OCI-LY7 (cell line): ENCODE measurements around the gene KRTAP9-6.

Experiments
- CTCF ChIP-seq: fragments of 200-600 bp; sonication (generic); conservative IDR thresholded peaks from 2 replicates; pipeline ENCODE4 v1.5.1; 2014; ENCODE audit warnings: mild to moderate bottlenecking, antibody characterized with exemption, low read length, moderate library complexity, mixed read lengths
- EZH2phosphoT487 ChIP-seq: fragments of 200-600 bp; sonication (generic); IDR thresholded peaks from 2 replicates; pipeline ENCODE4 v1.6.1; 2018; ENCODE audit warnings: low read depth, borderline replicate concordance, mild to moderate bottlenecking, mixed run types, antibody characterized with exemption, low read length, moderate library complexity, mixed read lengths

- TF ChIP-seq CTCF = no peak
- TF ChIP-seq EZH2phosphoT487 = no peak
These were observed 38.9 kb downstream of the KRTAP9-6 start for GRCh38 chr17:41304091-41304490.
